Endothelial cell of umbilical vein (primary cell): ENCODE results near the gene NEUROD1. TPM values are rescaled to one million over a fixed set of nuclear protein-coding genes. Genes with fewer than 3 reads are reported as not detected.

Source experiments
- BruUV-seq: library from RNA; stranded (reverse); fragments of 400-500 nt; replicated peaks from 2 replicates; lab custom pipeline; 2021; lab: Mats Ljungman, UMichigan
- CTCF ChIA-PET: fragments of 300-600, 350-600 bp; sonication (Branson Sonifier 250); formaldehyde crosslinking; loops from one replicate; lab custom pipeline; 2021; ENCODE audit warnings: antibody characterized with exemption, inconsistent platforms; lab: Charles Lee
- POLR2A ChIA-PET: fragments of 300-600, 350-600 bp; sonication (Branson Sonifier 250); formaldehyde crosslinking; loops from one replicate; lab custom pipeline; 2021; ENCODE audit warnings: antibody characterized with exemption, inconsistent platforms; lab: Charles Lee
- DNase-seq: peaks from one replicate; pipeline ENCODE4 v3.0.0-alpha.2; 2011; ENCODE audit warnings: low read depth, low spot score
- FAIRE-seq: peaks from 2 replicates; lab custom pipeline; 2011; peaks lifted over from hg19 to GRCh38; lab: Jason Lieb, UNC
- H2AFZ ChIP-seq: 2 replicates; pipeline ENCODE4 v1.6.0; 2012; ENCODE audit warnings: low read depth, low read length, control low read depth, inconsistent platforms
- H3K27ac ChIP-seq: 2 replicates; pipeline ENCODE4 v1.5.1; 2011; ENCODE audit warnings: low read depth, mild to moderate bottlenecking, control low read depth, low read length, moderate library complexity; ENCODE audit not compliant: insufficient read depth
- H3K27me3 ChIP-seq, 2 experiments: 2 replicates each; pipeline versions ENCODE4 v1.6.0 to v1.6.1; 2011; ENCODE audit warnings: low read length in 2 of 2, mixed read lengths in 1 of 2; ENCODE audit not compliant: control insufficient read depth in 2 of 2, insufficient read depth in 2 of 2
- H3K36me3 ChIP-seq, 2 experiments: 2 replicates in 1 of 2; 3 replicates in 1 of 2; pipeline ENCODE4 v1.5.1; 2011; ENCODE audit warnings: low read length in 2 of 2, mild to moderate bottlenecking in 1 of 2, moderate library complexity in 1 of 2; ENCODE audit not compliant: control insufficient read depth in 2 of 2, insufficient read depth in 2 of 2; ENCODE audit errors: extremely low read depth in 1 of 2
- H3K4me1 ChIP-seq: 3 replicates; pipeline ENCODE4 v1.5.1; 2011; ENCODE audit warnings: mild to moderate bottlenecking, low read length; ENCODE audit not compliant: control insufficient read depth, insufficient read depth; ENCODE audit errors: extremely low read depth
- H3K4me2 ChIP-seq: 2 replicates; pipeline ENCODE4 v1.6.1; 2011; ENCODE audit warnings: low read length, control low read depth, mixed read lengths; ENCODE audit not compliant: insufficient read depth
- H3K4me3 ChIP-seq, 3 experiments: fragments of 200-600 bp in 1 of 3; sonication (generic), shearing (Covaris generic) in 1 of 3; replicated peaks in 1 of 3; 2 replicates each; pipeline ENCODE4 v1.5.1; 2011 to 2016; ENCODE audit warnings: control low read depth in 3 of 3, low read length in 3 of 3, mild to moderate bottlenecking in 2 of 3, inconsistent platforms in 1 of 3, low read depth in 1 of 3, moderate library complexity in 1 of 3; ENCODE audit not compliant: insufficient read depth in 1 of 3
- H3K79me2 ChIP-seq: 2 replicates; pipeline ENCODE4 v1.6.0; 2012; ENCODE audit warnings: low read length, inconsistent platforms; ENCODE audit not compliant: control insufficient read depth, insufficient read depth
- H3K9ac ChIP-seq: replicated peaks from 2 replicates; pipeline ENCODE3; 2011; ENCODE audit warnings: low read length, control low read depth; ENCODE audit not compliant: insufficient read depth; ENCODE audit errors: extremely low read depth
- H3K9me1 ChIP-seq: replicated peaks from 3 replicates; pipeline ENCODE4 v1.6.0; 2011; ENCODE audit warnings: mild to moderate bottlenecking, low read length; ENCODE audit not compliant: control insufficient read depth, insufficient read depth; ENCODE audit errors: extremely low read depth
- H3K9me3 ChIP-seq: replicated peaks from 2 replicates; pipeline ENCODE4 v1.5.1; 2012; ENCODE audit warnings: low read length, inconsistent platforms; ENCODE audit not compliant: control insufficient read depth, insufficient read depth
- H4K20me1 ChIP-seq: replicated peaks from 2 replicates; pipeline ENCODE3; 2011; ENCODE audit warnings: mild to moderate bottlenecking, low read length; ENCODE audit not compliant: control insufficient read depth, insufficient read depth; ENCODE audit errors: extremely low read depth
- CTCF ChIP-seq, 2 donors: IDR thresholded peaks; 1 replicate in 1 of 2; 2 replicates in 1 of 2; pipeline ENCODE4 v1.5.1; 2011; ENCODE audit warnings: low read length in 2 of 2, mild to moderate bottlenecking in 2 of 2, moderate library complexity in 2 of 2, control low read depth in 1 of 2, inconsistent platforms in 1 of 2, low read depth in 1 of 2; ENCODE audit not compliant: insufficient read depth in 1 of 2; ENCODE audit errors: extremely low read depth in 1 of 2
- EZH2 ChIP-seq: IDR thresholded peaks from 2 replicates; pipeline ENCODE4 v1.6.1; 2012; ENCODE audit warnings: borderline replicate concordance, low read depth, mild to moderate bottlenecking, moderate library complexity, low read length, inconsistent platforms; ENCODE audit not compliant: severe bottlenecking
- FOS ChIP-seq: IDR thresholded peaks from 2 replicates; pipeline ENCODE4 v1.6.1; 2011; ENCODE audit warnings: mild to moderate bottlenecking, low read length, moderate library complexity, borderline replicate concordance; ENCODE audit not compliant: insufficient read depth
- GATA2 ChIP-seq: IDR thresholded peaks from 2 replicates; pipeline ENCODE4 v1.7.0; 2011; ENCODE audit warnings: low read depth, mild to moderate bottlenecking, moderate library complexity, mixed read lengths, low read length; ENCODE audit not compliant: insufficient read length, insufficient read depth
- JUN ChIP-seq: IDR thresholded peaks from 2 replicates; pipeline ENCODE4 v1.6.1; 2011; ENCODE audit warnings: borderline replicate concordance, low read depth; ENCODE audit not compliant: insufficient read length, insufficient read depth
- MYC ChIP-seq: IDR thresholded peaks from one replicate; pipeline ENCODE4 v1.6.1; 2011; ENCODE audit warnings: mild to moderate bottlenecking, low read depth, low read length
- POLR2A ChIP-seq: IDR thresholded peaks from 2 replicates; pipeline ENCODE4 v1.6.1; 2012; ENCODE audit warnings: low read depth, mild to moderate bottlenecking, control low read depth, low read length
- POLR2AphosphoS5 ChIP-seq: IDR thresholded peaks from 2 replicates; pipeline ENCODE4 v1.6.1; 2012; ENCODE audit warnings: low read depth, mild to moderate bottlenecking, control low read depth, low read length, moderate library complexity; ENCODE audit not compliant: insufficient read depth
- dilution Hi-C: fragments of 300-500 bp; cut with MboI; formaldehyde crosslinking; loops from one replicate; pipeline ENCODE4 v1.15.0; 2019; ENCODE audit warnings: low sequenced_read_pairs; ENCODE audit not compliant: extremely low pct_ligation_motif_present
- intact Hi-C: fragments of 100-400 bp; cut with micrococcal nuclease; formaldehyde crosslinking; loops from one replicate; pipeline ENCODE4 v1.10.0; 2022
- polyA plus RNA-seq, 4 experiments: library from polyadenylated mRNA; depleted of rRNA in 3 of 4; stranded (reverse) in 3 of 4; unstranded in 1 of 4; fragments of >200 nt; gene quantifications; 2 replicates each; pipeline versions ENCODE4 v1.2.1 to v1.2.3, GENCODE V29; 2011 to 2012; ENCODE audit warnings: missing spikeins in 1 of 4
- total RNA-seq: library from RNA; stranded (reverse); gene quantifications from 2 replicates; pipeline ENCODE4 v1.2.3, GENCODE V29; 2021
- TF ChIP-seq, protein P1 (sequence below): IDR thresholded peaks from 2 replicates; pipeline ENCODE4 v1.6.1; 2011; ENCODE audit not compliant: insufficient read depth, insufficient read length

NEUROD1 gene
- total and polyA plus RNA-seq, 2 donors (not counting 3 experiments of a cell fraction or from before 2014, with no cell fraction given), result not detected

DNA sequence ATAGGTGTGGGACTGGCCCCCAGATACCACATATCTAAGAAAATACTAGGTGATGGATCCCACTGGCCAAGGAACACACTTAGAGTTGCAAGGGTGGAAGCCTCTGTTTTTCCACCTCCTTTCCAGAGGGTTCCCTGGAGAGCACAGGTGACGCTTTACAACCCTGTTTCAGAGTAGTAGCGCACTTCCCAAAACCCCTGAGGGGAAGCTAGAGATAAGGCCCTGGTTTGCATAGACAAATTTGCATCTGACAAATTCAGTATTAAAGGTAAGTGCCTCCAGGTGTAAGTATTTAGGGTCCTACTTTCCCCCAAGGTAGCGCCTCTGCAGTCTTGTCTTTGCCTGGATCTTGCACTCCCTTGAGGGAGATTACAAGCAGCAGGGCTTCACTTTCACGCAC lies 22.9 kb downstream of the NEUROD1 start:
- Histone ChIP-seq H3K9me3 (no peaks in the 10 kb centered on the region), H3K4me3 (no peak overlapping the region), H3K4me1 (no peaks in the 10 kb centered on the region), H2AFZ (no peak overlapping the region), H3K27me3 (peaks cover 27 to 51% of the 10 kb centered on the region in 2 experiments), H3K9ac (no peak overlapping the region), H3K36me3 (no peaks in the 10 kb centered on the region), H3K4me2 (peak overlapping the region; percentile 56), H3K27ac (no peak overlapping the region), H3K9me1 (no peaks in the 10 kb centered on the region), H3K79me2 (no peaks in the 10 kb centered on the region), H4K20me1 (no peaks in the 10 kb centered on the region)
- no peak for FAIRE-seq
- POLR2A ChIA-PET, result no interaction called here
- CTCF ChIA-PET, result interaction anchor here (1.5 to 1.8 kb wide), 3 partner anchors 9 to 18 kb away, joined by 3 to 6 read pairs (median 4); no protein-coding TSS in a partner anchor
- no peak for TF ChIP-seq POLR2A
- TF ChIP-seq CTCF (IDR thresholded peaks at IDR 0.05; ENCODE audit: extremely low read depth in 1 of 2, insufficient read depth in 1 of 2, low read depth in 1 of 2, low read length in 2 of 2), result no peak
- TF ChIP-seq JUN, result no peak
- no peak for TF ChIP-seq EZH2
- TF ChIP-seq, protein P1, sequence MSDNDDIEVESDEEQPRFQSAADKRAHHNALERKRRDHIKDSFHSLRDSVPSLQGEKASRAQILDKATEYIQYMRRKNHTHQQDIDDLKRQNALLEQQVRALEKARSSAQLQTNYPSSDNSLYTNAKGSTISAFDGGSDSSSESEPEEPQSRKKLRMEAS, result no peak
- no peak for TF ChIP-seq GATA2
- TF ChIP-seq MYC, result no peak
- no peak for TF ChIP-seq POLR2AphosphoS5
- no peak for TF ChIP-seq FOS
- dilution Hi-C loops (no loop called here), intact Hi-C loops (no loop called here)
- BruUV-seq, result no TSS peak
- DNase-seq, result no peak
